ENCODE measurements around the gene HYAL2. TPM values are rescaled to one million over a fixed set of nuclear protein-coding genes. Genes with fewer than 3 reads are reported as not detected.

HYAL2 gene
- total and polyA plus RNA-seq, 7 donors: 8.6 to 62.6 (median 42.4) TPM

DNA sequence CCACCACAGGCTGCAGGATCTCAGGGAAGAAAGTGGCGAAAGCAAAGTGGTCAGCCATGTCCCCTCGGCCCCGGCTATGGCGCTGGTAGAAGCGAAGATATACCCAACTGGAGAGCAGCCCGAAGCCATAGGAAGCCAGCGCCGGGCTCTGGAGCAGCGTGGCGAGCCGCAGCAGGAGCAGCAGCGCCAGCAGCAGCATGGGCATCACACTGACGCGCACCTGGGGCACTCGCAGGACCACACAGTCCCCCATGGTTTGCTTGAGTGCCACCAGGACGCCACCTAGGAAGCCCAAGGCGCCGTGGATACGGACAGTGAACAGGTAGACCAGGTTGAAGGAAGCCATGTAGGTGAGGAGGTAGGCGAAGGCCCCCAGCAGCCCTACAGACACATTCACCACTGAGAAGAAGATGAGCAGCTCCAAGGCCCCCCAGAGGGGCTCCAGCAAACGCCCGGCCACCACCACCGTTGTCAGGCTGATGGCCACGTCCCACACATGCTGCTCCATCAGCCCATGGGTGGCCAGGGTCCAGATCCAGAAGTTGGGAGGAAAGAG is 35.9 kb upstream of the HYAL2 start:
- Histone ChIP-seq H3K27ac (peak overlapping the region; percentile 82 to 93 (median 91)), H3K4me3 (peak overlapping the region; percentile 69 to 84 (median 78)), H3K36me3 (peaks cover 14 to 40% (median 20%) of the 10 kb centered on the region in 4 donors), H3K4me1 (peaks cover 0 to 49% (median 33%) of the 10 kb centered on the region in 4 donors), H3K27me3 (no peaks in the 10 kb centered on the region), H3K9me3 (no peaks in the 10 kb centered on the region)
- intact Hi-C loops (cut with DNase I): loop anchor here (10.0 kb wide), 1 partner anchor 1036 kb away; the partner anchor contains the start of gene RBM15B
- no peak for DNase-seq
- WGBS, 2 donors: 23 to 61% methylated on average over 24 of the region's 24 CpGs
- no peak for TF ChIP-seq EP300 (IDR thresholded peaks at IDR 0.05)

DNA sequence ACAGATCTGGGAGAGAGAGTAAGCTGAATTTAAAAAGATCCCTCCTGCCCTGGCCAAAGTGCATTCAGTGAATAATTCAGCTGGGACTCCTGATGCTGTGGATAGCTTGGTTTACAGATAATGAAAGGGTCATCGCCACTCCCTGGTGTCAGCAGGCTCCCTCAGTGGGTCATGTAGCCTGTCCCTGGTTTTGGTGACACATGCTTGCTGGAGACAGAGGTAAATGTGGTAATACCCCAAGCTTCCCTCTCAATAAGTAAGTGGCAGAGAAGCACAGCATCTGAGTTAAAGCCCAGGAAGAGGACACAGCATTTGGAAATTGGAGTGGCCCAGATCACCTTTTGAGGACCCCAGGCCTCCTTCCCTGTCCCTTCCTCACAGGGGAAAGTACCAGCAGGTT is 34.9 kb upstream of the HYAL2 start:
- Histone ChIP-seq H3K27ac (peak overlapping the region in 3 of 4 donors; percentile 11 to 90 (median 82)), H3K9me3 (no peaks in the 10 kb centered on the region), H3K4me3 (peak overlapping the region; percentile 69 to 84 (median 78)), H3K4me1 (peaks cover 0 to 49% (median 33%) of the 10 kb centered on the region in 4 donors), H3K27me3 (no peaks in the 10 kb centered on the region), H3K36me3 (peaks cover 14 to 50% (median 24%) of the 10 kb centered on the region in 4 donors)
- intact Hi-C loops (cut with DNase I): loop anchor here (10.0 kb wide), 1 partner anchor 1037 kb away; the partner anchor contains the start of gene RBM15B
- no peak for DNase-seq
- 45 to 80% methylated on average over 1 of the region's 1 CpG for WGBS, 2 donors
- TF ChIP-seq, protein P1, sequence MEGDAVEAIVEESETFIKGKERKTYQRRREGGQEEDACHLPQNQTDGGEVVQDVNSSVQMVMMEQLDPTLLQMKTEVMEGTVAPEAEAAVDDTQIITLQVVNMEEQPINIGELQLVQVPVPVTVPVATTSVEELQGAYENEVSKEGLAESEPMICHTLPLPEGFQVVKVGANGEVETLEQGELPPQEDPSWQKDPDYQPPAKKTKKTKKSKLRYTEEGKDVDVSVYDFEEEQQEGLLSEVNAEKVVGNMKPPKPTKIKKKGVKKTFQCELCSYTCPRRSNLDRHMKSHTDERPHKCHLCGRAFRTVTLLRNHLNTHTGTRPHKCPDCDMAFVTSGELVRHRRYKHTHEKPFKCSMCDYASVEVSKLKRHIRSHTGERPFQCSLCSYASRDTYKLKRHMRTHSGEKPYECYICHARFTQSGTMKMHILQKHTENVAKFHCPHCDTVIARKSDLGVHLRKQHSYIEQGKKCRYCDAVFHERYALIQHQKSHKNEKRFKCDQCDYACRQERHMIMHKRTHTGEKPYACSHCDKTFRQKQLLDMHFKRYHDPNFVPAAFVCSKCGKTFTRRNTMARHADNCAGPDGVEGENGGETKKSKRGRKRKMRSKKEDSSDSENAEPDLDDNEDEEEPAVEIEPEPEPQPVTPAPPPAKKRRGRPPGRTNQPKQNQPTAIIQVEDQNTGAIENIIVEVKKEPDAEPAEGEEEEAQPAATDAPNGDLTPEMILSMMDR (IDR thresholded peaks at IDR 0.05): no peak
- TF ChIP-seq EP300 (IDR thresholded peaks at IDR 0.05): no peak

DNA sequence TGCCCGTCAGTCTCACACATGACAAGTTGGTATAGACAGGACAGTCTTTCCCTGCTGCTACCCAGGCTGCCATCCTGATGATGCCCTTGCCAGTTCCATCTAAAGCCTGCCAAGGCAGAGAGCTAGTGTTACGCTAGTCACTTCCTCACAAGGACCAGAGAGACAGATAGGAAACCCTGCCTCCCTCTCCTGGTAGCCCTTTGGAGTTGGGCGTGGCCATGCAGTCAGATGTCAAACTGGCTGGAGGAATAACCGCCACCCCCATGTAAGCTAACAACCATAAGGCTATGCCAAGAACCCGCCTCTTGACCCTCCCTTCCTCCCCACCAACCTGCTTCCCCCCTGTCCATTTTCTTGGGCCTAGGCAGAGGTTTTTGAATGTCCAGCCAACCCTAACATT is 34.0 kb upstream of the HYAL2 start:
- Histone ChIP-seq H3K4me3 (peak overlapping the region in 3 of 4 donors; percentile 72 to 84 (median 84)), H3K27me3 (no peaks in the 10 kb centered on the region), H3K36me3 (peaks cover 14 to 50% (median 24%) of the 10 kb centered on the region in 4 donors), H3K27ac (peak overlapping the region in 3 of 4 donors; percentile 11 to 90 (median 82)), H3K4me1 (peaks cover 0 to 54% (median 37%) of the 10 kb centered on the region in 4 donors), H3K9me3 (no peaks in the 10 kb centered on the region)
- TF ChIP-seq, protein P1 (IDR thresholded peaks at IDR 0.05): no peak
- TF ChIP-seq POLR2A (IDR thresholded peaks at IDR 0.05) (no peak), POLR2AphosphoS5 (IDR thresholded peaks at IDR 0.05) (no peak), EP300 (IDR thresholded peaks at IDR 0.05) (no peak)
- intact Hi-C loops (cut with DNase I): loop anchor here (10.0 kb wide), 1 partner anchor 1038 kb away; the partner anchor contains the start of gene RBM15B
- WGBS, 2 donors: 16 to 67% methylated on average over 5 of the region's 5 CpGs
- DNase-seq: no peak

DNA sequence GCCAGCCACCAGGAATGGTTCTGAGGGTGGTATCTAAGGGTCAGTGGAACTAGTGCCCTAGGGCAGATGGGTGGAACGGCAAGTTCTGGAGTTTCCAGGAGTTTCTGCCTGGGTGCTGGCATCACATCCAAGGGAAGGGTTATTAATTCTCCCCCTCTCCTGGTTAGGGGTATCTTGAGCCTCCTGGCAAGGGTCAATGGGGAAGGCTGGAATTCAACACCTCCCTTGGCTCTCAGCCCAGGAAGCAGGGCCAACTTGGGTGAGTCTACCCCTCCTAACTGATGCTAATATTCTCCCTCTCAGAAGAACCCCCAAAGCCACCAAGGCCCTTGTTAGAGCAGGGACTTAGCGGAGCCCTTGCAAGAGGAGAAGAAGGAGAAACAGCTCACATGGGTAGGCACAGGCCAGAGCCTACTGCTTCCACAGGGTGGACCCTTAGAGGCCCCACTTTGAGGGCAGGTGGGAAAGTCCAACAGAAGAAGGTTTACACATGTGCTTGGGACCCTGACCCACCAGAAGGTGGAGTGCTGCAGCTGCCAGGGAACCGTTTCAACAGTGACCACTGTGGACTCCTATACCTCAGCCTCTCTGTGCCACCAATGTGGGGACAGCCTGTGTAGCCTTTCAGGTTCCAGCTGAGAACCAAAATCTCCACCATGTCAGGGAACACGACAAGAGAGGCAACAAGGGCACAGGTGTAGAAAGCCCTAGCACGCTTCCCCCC is 33.4 kb upstream of the HYAL2 start:
- Histone ChIP-seq H3K36me3 (peaks cover 14 to 50% (median 24%) of the 10 kb centered on the region in 4 donors), H3K4me3 (peak overlapping the region in 3 of 4 donors; percentile 72 to 84 (median 84)), H3K27me3 (no peaks in the 10 kb centered on the region), H3K4me1 (peaks cover 0 to 60% (median 42%) of the 10 kb centered on the region in 4 donors), H3K9me3 (no peaks in the 10 kb centered on the region), H3K27ac (peak overlapping the region in 3 of 4 donors; percentile 11 to 90 (median 82))
- no peak for DNase-seq
- TF ChIP-seq POLR2A (IDR thresholded peaks at IDR 0.05): no peak
- TF ChIP-seq POLR2AphosphoS5 (IDR thresholded peaks at IDR 0.05): no peak
- no peak for TF ChIP-seq EP300 (IDR thresholded peaks at IDR 0.05)
- TF ChIP-seq, protein P1 (IDR thresholded peaks at IDR 0.05): no peak
- 56 to 75% methylated on average over 5 of the region's 5 CpGs for WGBS, 2 donors
- intact Hi-C loops (cut with DNase I): loop anchor here (10.0 kb wide), 1 partner anchor 1039 kb away; the partner anchor contains the start of gene RBM15B

DNA sequence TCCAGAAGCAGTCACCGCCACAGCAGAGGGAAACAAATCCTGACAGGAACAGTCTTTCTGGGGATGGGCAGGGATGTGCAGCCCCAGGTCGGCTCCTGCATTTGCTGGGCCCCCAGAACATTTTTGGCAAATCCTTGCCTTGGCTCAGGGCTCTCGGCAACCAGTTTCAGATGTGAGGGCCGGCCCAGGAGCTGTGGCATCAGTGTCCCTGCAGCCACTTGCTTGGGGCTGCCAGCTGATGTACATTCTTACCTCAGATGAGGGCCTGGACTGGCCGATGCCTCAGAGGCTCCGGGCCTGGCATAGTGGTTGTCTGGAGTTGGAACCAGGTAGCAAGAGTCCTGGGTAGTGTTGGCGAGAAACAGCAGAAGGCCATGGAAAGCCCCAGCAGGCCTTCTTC is 32.3 kb upstream of the HYAL2 start:
- Histone ChIP-seq H3K36me3 (peaks cover 14 to 50% (median 24%) of the 10 kb centered on the region in 4 donors), H3K4me1 (peaks cover 0 to 64% (median 47%) of the 10 kb centered on the region in 4 donors), H3K27me3 (no peaks in the 10 kb centered on the region), H3K4me3 (no peak overlapping the region), H3K9me3 (no peaks in the 10 kb centered on the region), H3K27ac (no peak overlapping the region)
- 91 to 93% methylated on average over 7 of the region's 7 CpGs for WGBS, 2 donors
- intact Hi-C loops (cut with DNase I): loop anchor here (10.0 kb wide), 1 partner anchor 1040 kb away; the partner anchor contains the start of gene RBM15B
- TF ChIP-seq POLR2AphosphoS5 (IDR thresholded peaks at IDR 0.05) (no peak), POLR2A (IDR thresholded peaks at IDR 0.05) (no peak), EP300 (IDR thresholded peaks at IDR 0.05) (no peak)
- TF ChIP-seq, protein P1 (IDR thresholded peaks at IDR 0.05): no peak
- no peak for DNase-seq

Measured in sigmoid colon (tissue), 7 donors.